Neural cell (in vitro differentiated cells): Measurements from ENCODE around the gene PPP4R3B. TPM values are rescaled to one million over a fixed set of nuclear protein-coding genes. Genes with fewer than 3 reads are reported as not detected.
"Not testable (repeated sequence)": the region's sequence is repeated elsewhere in the genome, so short reads cannot be mapped to it uniquely, and the experiment has no call there.

Experiments
- H2AFZ ChIP-seq: fragments of 200-600, 300-800 bp; sonication (generic), shearing (Covaris generic); 2 replicates; pipeline ENCODE4 v1.6.0; 2014; ENCODE audit warnings: low read depth, mild to moderate bottlenecking, antibody characterized with exemption, low read length, moderate library complexity
- H3F3A ChIP-seq: fragments of 200-600 bp; shearing (Covaris generic); 2 replicates; pipeline ENCODE4 v1.6.1; 2016; ENCODE audit warnings: mild to moderate bottlenecking, moderate library complexity, mixed read lengths, antibody characterized with exemption, low read length; ENCODE audit not compliant: insufficient read depth, poor library complexity, severe bottlenecking
- H3K27ac ChIP-seq: fragments of 200-600, 300-800 bp; sonication (generic), shearing (Covaris generic); 2 replicates; pipeline ENCODE4 v1.5.1; 2014; ENCODE audit warnings: mild to moderate bottlenecking, low read length, moderate library complexity
- H3K27me3 ChIP-seq: fragments of 300-800, 200-600 bp; sonication (generic), shearing (Covaris generic); 2 replicates; pipeline ENCODE4 v1.6.0; 2014; ENCODE audit warnings: mild to moderate bottlenecking, low read depth, low read length, moderate library complexity; ENCODE audit not compliant: insufficient read depth
- H3K36me3 ChIP-seq: fragments of 300-800, 200-600 bp; sonication (generic), shearing (Covaris generic); 2 replicates; pipeline ENCODE4 v1.5.1; 2014; ENCODE audit warnings: mild to moderate bottlenecking, antibody characterized with exemption, low read length, moderate library complexity; ENCODE audit not compliant: insufficient read depth
- H3K4me2 ChIP-seq: fragments of 300-800, 200-600 bp; sonication (generic), shearing (Covaris generic); 2 replicates; pipeline ENCODE4 v1.6.0; 2014; ENCODE audit warnings: mild to moderate bottlenecking, low read length
- H3K4me3 ChIP-seq: fragments of 300-800, 200-600 bp; sonication (generic), shearing (Covaris generic); 2 replicates; pipeline ENCODE4 v1.5.1; 2014; ENCODE audit warnings: mild to moderate bottlenecking, low read length, moderate library complexity
- H3K79me2 ChIP-seq: fragments of 200-600 bp; shearing (Covaris generic); replicated peaks from 2 replicates; pipeline ENCODE4 v1.6.0; 2014; ENCODE audit warnings: mild to moderate bottlenecking, low read length, moderate library complexity; ENCODE audit not compliant: insufficient read depth
- H3K9ac ChIP-seq: fragments of 300-800, 200-600 bp; sonication (generic), shearing (Covaris generic); 2 replicates; pipeline ENCODE4 v1.6.1; 2016; ENCODE audit warnings: mild to moderate bottlenecking, low read length, mixed read lengths
- H3K9me2 ChIP-seq: fragments of 200-600 bp; shearing (Covaris generic); 2 replicates; pipeline ENCODE4 v1.6.1; 2016; ENCODE audit warnings: mild to moderate bottlenecking, low read length, mixed read lengths; ENCODE audit not compliant: insufficient read depth
- H3K9me3 ChIP-seq: fragments of 200-600, 300-800 bp; sonication (generic), shearing (Covaris generic); 2 replicates; pipeline ENCODE4 v1.6.1; 2016; ENCODE audit warnings: mild to moderate bottlenecking, mixed run types, low read length, moderate library complexity, mixed read lengths
- H4K20me1 ChIP-seq: fragments of 200-600 bp; shearing (Covaris generic); 2 replicates; pipeline ENCODE4 v1.6.1; 2016; ENCODE audit warnings: mild to moderate bottlenecking, mixed run types; ENCODE audit not compliant: insufficient read depth
- EP300 ChIP-seq: fragments of 450-650 bp; conservative IDR thresholded peaks from 2 replicates; pipeline ENCODE4 v1.6.1; 2014; ENCODE audit warnings: antibody characterized with exemption, mild to moderate bottlenecking, moderate library complexity; ENCODE audit not compliant: poor library complexity, severe bottlenecking
- EZH2 ChIP-seq: fragments of 200-600, 300-800 bp; shearing (Covaris generic), sonication (generic); IDR thresholded peaks from 2 replicates; pipeline ENCODE4 v1.6.1; 2014; ENCODE audit warnings: antibody characterized with exemption, low read length, borderline replicate concordance, mild to moderate bottlenecking; ENCODE audit not compliant: insufficient read depth, poor library complexity, severe bottlenecking
- POLR2AphosphoS5 ChIP-seq: IDR thresholded peaks from 2 replicates; pipeline ENCODE4 v1.6.1; 2012
- RAD21 ChIP-seq: fragments of 450-650 bp; conservative IDR thresholded peaks from 2 replicates; pipeline ENCODE4 v1.6.1; 2014; ENCODE audit warnings: antibody characterized with exemption, mild to moderate bottlenecking, moderate library complexity
- SMC3 ChIP-seq: fragments of 450-650 bp; conservative IDR thresholded peaks from 2 replicates; pipeline ENCODE4 v1.6.1; 2014; ENCODE audit warnings: antibody characterized with exemption, mild to moderate bottlenecking, moderate library complexity; ENCODE audit not compliant: poor library complexity
- TAF1 ChIP-seq: IDR thresholded peaks from 2 replicates; pipeline ENCODE4 v1.6.1; 2012; ENCODE audit warnings: low read depth
- polyA plus RNA-seq: library from polyadenylated mRNA; depleted of rRNA; stranded (reverse); fragments of >200 nt; gene quantifications from 2 replicates; pipeline ENCODE4 v1.2.3, GENCODE V29; 2014
- TF ChIP-seq, protein P1 (sequence below): IDR thresholded peaks from 2 replicates; pipeline ENCODE4 v1.6.1; 2012; ENCODE audit warnings: borderline replicate concordance
- TF ChIP-seq, protein P2 (sequence below): fragments of 450-650 bp; IDR thresholded peaks from 2 replicates; pipeline ENCODE4 v1.5.1; 2014; ENCODE audit warnings: antibody characterized with exemption, mild to moderate bottlenecking, moderate library complexity; ENCODE audit not compliant: poor library complexity, severe bottlenecking

Gene PPP4R3B
- polyA plus RNA-seq, 1 donor from 2014 or later, result 58.4 TPM

DNA sequence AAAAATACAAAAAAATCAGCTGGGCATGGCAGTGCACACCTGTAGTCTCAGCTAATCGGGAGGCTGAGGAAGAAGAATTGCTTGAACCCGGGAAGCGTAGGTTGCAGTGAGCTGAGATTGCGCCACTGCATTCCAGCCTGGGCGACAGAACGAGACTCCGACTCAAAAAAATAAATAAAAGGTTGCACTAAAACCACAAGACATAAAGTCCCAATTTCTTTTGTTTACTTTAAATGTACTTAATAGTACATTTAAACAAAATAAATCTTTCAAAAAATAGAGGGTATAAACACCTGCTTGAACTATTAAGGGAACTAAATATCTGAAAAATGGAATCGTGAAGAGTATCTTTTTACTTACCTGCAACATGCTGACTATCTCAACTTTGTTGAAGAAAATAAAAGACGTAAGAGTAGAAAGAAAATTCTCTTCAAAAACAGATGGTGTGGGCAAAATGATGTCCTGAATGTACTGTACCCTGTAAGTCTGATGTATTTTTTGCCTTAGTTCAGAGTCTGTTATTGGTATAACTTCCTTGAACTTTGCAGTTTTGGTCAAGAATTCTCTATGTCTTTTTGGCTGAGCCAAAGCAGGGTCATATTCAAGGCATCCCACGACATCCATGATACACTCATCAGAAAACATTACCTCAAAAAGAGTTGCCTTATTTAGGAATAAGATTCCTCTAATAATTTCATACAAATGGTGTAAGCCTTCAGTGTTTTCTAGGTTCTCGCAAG lies 19.2 kb downstream of the PPP4R3B start:
- Histone ChIP-seq H3K27ac (no peak overlapping the region), H3K9ac (no peak overlapping the region), H3F3A (no peaks in the 10 kb centered on the region), H3K27me3 (no peaks in the 10 kb centered on the region), H2AFZ (no peak overlapping the region), H3K4me3 (no peak overlapping the region), H3K9me2 (no peaks in the 10 kb centered on the region), H3K9me3 (no peaks in the 10 kb centered on the region), H3K79me2 (peaks cover 19% of the 10 kb centered on the region), H4K20me1 (no peaks in the 10 kb centered on the region), H3K4me2 (no peak overlapping the region), H3K36me3 (peaks cover 3% of the 10 kb centered on the region)
- no peak for TF ChIP-seq TAF1
- TF ChIP-seq EZH2, result no peak
- no peak for TF ChIP-seq RAD21
- TF ChIP-seq, protein P1, sequence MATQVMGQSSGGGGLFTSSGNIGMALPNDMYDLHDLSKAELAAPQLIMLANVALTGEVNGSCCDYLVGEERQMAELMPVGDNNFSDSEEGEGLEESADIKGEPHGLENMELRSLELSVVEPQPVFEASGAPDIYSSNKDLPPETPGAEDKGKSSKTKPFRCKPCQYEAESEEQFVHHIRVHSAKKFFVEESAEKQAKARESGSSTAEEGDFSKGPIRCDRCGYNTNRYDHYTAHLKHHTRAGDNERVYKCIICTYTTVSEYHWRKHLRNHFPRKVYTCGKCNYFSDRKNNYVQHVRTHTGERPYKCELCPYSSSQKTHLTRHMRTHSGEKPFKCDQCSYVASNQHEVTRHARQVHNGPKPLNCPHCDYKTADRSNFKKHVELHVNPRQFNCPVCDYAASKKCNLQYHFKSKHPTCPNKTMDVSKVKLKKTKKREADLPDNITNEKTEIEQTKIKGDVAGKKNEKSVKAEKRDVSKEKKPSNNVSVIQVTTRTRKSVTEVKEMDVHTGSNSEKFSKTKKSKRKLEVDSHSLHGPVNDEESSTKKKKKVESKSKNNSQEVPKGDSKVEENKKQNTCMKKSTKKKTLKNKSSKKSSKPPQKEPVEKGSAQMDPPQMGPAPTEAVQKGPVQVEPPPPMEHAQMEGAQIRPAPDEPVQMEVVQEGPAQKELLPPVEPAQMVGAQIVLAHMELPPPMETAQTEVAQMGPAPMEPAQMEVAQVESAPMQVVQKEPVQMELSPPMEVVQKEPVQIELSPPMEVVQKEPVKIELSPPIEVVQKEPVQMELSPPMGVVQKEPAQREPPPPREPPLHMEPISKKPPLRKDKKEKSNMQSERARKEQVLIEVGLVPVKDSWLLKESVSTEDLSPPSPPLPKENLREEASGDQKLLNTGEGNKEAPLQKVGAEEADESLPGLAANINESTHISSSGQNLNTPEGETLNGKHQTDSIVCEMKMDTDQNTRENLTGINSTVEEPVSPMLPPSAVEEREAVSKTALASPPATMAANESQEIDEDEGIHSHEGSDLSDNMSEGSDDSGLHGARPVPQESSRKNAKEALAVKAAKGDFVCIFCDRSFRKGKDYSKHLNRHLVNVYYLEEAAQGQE, result no peak

DNA sequence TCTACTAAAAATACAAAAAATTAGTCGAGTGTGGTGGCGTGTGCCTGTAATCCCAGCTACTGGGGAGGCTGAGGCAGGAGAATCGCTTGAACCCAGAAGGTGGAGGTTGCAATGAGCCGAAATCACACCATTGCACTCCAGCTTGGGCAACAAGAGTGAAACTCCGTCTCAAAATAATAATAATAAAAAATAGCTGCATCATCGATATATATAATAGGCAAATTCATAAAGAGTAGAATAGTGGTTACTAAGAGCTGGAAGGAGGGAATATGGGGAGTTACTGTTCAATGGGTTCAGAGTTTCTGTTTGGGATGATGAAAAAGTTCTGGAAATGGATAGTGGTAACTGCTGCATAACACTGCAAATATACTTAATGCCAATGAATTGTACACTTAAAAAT lies 20.6 kb downstream of the PPP4R3B start:
- not testable (repeated sequence) for H3K27me3 ChIP-seq, H3K9ac ChIP-seq, H3K4me3 ChIP-seq, H2AFZ ChIP-seq, H3K27ac ChIP-seq, H3K9me3 ChIP-seq, H3F3A ChIP-seq, H4K20me1 ChIP-seq, H3K36me3 ChIP-seq, H3K9me2 ChIP-seq, H3K4me2 ChIP-seq
- H3K79me2 ChIP-seq, result peaks cover 18% of the 10 kb centered on the region

DNA sequence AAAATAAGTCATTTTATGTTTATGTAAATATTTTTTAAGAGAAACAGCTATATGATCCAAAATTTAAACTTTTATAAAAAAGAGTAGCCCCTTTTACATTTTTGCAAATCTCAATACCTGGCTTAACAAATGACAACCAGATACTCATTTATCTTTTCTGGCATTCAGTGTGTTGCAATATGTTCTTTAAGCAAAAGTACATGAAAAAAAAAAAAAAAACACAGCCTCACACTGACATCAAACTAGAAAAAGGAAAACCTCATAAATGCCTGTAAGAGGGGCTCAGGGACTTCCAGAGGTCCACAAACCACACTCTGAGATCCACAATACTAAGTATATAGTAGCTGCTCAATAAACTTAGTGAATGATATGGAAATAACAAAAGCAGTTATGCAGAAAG lies 21.9 kb downstream of the PPP4R3B start:
- TF ChIP-seq EZH2, result no peak
- no peak for TF ChIP-seq TAF1
- TF ChIP-seq, protein P1, result no peak
- TF ChIP-seq EP300, result no peak
- TF ChIP-seq POLR2AphosphoS5, result no peak
- no peak for TF ChIP-seq SMC3
- TF ChIP-seq, protein P2, sequence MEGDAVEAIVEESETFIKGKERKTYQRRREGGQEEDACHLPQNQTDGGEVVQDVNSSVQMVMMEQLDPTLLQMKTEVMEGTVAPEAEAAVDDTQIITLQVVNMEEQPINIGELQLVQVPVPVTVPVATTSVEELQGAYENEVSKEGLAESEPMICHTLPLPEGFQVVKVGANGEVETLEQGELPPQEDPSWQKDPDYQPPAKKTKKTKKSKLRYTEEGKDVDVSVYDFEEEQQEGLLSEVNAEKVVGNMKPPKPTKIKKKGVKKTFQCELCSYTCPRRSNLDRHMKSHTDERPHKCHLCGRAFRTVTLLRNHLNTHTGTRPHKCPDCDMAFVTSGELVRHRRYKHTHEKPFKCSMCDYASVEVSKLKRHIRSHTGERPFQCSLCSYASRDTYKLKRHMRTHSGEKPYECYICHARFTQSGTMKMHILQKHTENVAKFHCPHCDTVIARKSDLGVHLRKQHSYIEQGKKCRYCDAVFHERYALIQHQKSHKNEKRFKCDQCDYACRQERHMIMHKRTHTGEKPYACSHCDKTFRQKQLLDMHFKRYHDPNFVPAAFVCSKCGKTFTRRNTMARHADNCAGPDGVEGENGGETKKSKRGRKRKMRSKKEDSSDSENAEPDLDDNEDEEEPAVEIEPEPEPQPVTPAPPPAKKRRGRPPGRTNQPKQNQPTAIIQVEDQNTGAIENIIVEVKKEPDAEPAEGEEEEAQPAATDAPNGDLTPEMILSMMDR, result no peak
- TF ChIP-seq RAD21, result no peak
- peaks cover 18% of the 10 kb centered on the region for H3K79me2 ChIP-seq

More for the DNA sequence above, 21.9 kb downstream of the PPP4R3B start:
- Histone ChIP-seq H4K20me1 (no peaks in the 10 kb centered on the region), H3K27ac (no peak overlapping the region), H3K4me3 (no peak overlapping the region), H3K9me3 (no peaks in the 10 kb centered on the region), H3F3A (no peaks in the 10 kb centered on the region), H2AFZ (no peak overlapping the region), H3K4me2 (no peak overlapping the region), H3K27me3 (no peaks in the 10 kb centered on the region), H3K9me2 (no peaks in the 10 kb centered on the region), H3K36me3 (peaks cover 3% of the 10 kb centered on the region), H3K9ac (no peak overlapping the region)
